ENCODE results near the gene ICAM4.

Gene ICAM4

DNA sequence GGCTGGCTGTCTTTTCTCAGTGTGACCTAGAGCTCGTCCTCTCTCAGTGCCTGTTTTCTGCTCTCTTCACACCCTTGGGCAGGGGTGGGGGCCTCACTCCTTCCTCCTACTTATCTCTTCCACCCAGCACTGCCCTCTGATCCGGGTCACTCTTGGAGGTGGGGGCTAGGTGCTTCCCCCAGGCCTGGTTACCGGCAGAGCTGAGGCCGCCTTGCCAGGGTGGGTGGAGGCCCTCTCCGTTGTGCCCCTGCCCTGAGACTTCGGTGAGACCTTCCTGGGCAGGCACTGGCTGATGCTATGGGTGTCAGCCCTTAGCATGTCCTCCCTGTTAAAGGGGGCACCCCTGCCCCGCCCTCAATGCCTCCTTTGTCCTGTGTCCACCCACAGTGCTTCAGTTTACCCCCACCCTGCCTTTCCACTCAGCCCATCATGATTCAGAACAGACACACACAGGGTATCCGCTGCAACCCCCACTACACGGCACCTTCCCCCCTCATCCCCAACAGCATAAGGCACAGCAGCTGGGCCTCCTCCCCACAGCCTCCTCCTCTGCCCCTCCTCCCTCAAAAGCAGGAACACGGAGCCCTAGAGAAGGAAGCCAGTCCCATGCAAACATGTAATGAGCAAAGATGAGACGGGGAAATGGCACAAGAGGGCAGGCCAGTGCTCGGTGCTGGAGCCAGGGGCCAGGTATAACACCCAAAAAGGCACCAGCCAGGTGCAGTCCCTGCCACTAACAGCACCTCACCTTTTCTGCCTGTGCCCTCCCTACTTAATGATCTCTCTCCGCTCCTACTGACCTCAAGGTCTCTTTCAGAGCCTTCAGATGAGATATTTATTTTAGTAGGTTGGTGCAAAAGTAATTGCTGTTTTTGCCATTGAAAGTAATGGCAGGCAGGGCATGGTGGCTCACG is 13.0 kb downstream of the ICAM4 start:
- H3K4me3 ChIP-seq (ENCODE audit: severe bottlenecking), result no peak overlapping the region
- H3K27me3 ChIP-seq (ENCODE audit: insufficient read depth, poor library complexity, severe bottlenecking), result no peaks in the 10 kb centered on the region
- no peak overlapping the region for H3K27ac ChIP-seq (ENCODE audit: poor library complexity, severe bottlenecking)
- H3K9me3 ChIP-seq (ENCODE audit: severe bottlenecking), result no peaks in the 10 kb centered on the region
- ATAC-seq (ENCODE audit: low read depth) (no peak), DNase-seq (ENCODE audit: low spot score) (no peak)
- TF ChIP-seq, protein P1, sequence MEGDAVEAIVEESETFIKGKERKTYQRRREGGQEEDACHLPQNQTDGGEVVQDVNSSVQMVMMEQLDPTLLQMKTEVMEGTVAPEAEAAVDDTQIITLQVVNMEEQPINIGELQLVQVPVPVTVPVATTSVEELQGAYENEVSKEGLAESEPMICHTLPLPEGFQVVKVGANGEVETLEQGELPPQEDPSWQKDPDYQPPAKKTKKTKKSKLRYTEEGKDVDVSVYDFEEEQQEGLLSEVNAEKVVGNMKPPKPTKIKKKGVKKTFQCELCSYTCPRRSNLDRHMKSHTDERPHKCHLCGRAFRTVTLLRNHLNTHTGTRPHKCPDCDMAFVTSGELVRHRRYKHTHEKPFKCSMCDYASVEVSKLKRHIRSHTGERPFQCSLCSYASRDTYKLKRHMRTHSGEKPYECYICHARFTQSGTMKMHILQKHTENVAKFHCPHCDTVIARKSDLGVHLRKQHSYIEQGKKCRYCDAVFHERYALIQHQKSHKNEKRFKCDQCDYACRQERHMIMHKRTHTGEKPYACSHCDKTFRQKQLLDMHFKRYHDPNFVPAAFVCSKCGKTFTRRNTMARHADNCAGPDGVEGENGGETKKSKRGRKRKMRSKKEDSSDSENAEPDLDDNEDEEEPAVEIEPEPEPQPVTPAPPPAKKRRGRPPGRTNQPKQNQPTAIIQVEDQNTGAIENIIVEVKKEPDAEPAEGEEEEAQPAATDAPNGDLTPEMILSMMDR (IDR thresholded peaks at IDR 0.05; ENCODE audit: poor library complexity, severe bottlenecking), result no peak
- H3K4me1 ChIP-seq (ENCODE audit: insufficient read depth, poor library complexity, severe bottlenecking), result peaks cover 9% of the 10 kb centered on the region
- H3K36me3 ChIP-seq (ENCODE audit: low read depth), result no peaks in the 10 kb centered on the region

DNA sequence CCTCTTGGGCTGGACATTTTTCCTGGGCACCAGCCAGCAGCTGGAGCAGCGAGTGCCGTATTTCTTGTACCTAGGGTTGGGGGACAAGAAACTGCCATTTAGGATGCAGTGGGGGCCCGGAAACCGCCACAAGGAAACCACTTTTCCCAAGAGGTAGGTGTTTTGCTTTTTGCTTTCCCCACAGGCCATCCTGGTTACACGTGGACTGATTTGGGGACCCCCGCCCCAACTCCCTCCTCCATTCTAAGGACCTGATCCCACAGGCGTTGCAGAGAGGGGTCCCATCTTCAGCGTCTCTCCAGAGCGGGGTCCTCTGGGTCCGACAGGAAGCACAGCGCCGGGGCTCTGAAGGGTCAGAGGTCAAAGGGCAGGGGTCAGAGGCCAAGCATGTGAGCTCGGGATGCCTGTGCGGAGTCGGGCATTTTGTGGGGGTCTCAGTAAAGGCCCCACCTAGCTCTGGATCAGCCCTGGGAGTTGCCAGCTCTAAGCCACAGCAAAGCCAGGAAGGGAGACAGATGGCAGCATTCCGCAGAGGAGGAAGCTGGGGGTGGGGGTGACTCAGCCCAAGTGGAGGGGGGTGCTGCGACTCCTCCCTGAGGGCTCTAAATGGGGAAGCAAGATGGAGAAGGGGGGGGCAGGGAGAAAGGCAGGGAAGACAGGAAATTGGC is 18.5 kb downstream of the ICAM4 start:
- ATAC-seq (ENCODE audit: low read depth) (0 out of 3 replicates have a peak, but pooled peaks have one; percentile 44), DNase-seq (ENCODE audit: low spot score) (peak; percentile 69)
- no peak overlapping the region for H3K27ac ChIP-seq (ENCODE audit: poor library complexity, severe bottlenecking)
- H3K4me1 ChIP-seq (ENCODE audit: insufficient read depth, poor library complexity, severe bottlenecking), result peaks cover 14% of the 10 kb centered on the region
- no peak overlapping the region for H3K4me3 ChIP-seq (ENCODE audit: severe bottlenecking)
- 0 out of 2 replicates have a peak, but pooled peaks cover 5% of the 10 kb centered on the region for H3K36me3 ChIP-seq (ENCODE audit: low read depth)
- no peaks in the 10 kb centered on the region for H3K9me3 ChIP-seq (ENCODE audit: severe bottlenecking)
- no peaks in the 10 kb centered on the region for H3K27me3 ChIP-seq (ENCODE audit: insufficient read depth, poor library complexity, severe bottlenecking)
- TF ChIP-seq, protein P1 (IDR thresholded peaks at IDR 0.05; ENCODE audit: poor library complexity, severe bottlenecking), result no peak

- Histone ChIP-seq H3K27ac (ENCODE audit: poor library complexity, severe bottlenecking) (no peak overlapping the region), H3K36me3 (ENCODE audit: low read depth) (0 out of 2 replicates have a peak, but pooled peaks cover 5% of the 10 kb centered on the region), H3K4me3 (ENCODE audit: severe bottlenecking) (no peak overlapping the region), H3K9me3 (ENCODE audit: severe bottlenecking) (no peaks in the 10 kb centered on the region), H3K27me3 (ENCODE audit: insufficient read depth, poor library complexity, severe bottlenecking) (no peaks in the 10 kb centered on the region), H3K4me1 (ENCODE audit: insufficient read depth, poor library complexity, severe bottlenecking) (peaks cover 14% of the 10 kb centered on the region)
- ATAC-seq (ENCODE audit: low read depth) (no peak), DNase-seq (ENCODE audit: low spot score) (no peak)
- TF ChIP-seq, protein P1 (IDR thresholded peaks at IDR 0.05; ENCODE audit: poor library complexity, severe bottlenecking), result no peak
Observed at GRCh38 chr19:10306327-10306726, 19.6 kb downstream of the ICAM4 start.

- DNase-seq (ENCODE audit: low spot score) (no peak), ATAC-seq (ENCODE audit: low read depth) (no peak)
- Histone ChIP-seq H3K27ac (ENCODE audit: poor library complexity, severe bottlenecking) (no peak within 1 kb of the TSS), H3K4me1 (ENCODE audit: insufficient read depth, poor library complexity, severe bottlenecking) (peaks cover 5% of the 10 kb centered on the region), H3K4me3 (ENCODE audit: severe bottlenecking) (no peak within 1 kb of the TSS), H3K9me3 (ENCODE audit: severe bottlenecking) (no peaks in the 10 kb centered on the region), H3K36me3 (ENCODE audit: low read depth) (peaks cover 14% of the 10 kb centered on the region), H3K27me3 (ENCODE audit: insufficient read depth, poor library complexity, severe bottlenecking) (no peaks in the 10 kb centered on the region)
- TF ChIP-seq, protein P1 (IDR thresholded peaks at IDR 0.05; ENCODE audit: poor library complexity, severe bottlenecking), result no peak
Observed at GRCh38 chr19:10309423-10309822, 22.7 kb downstream of the ICAM4 start, which contains the start of gene ZGLP1. ZGLP1 (minus strand) TSS chr19:10309815.

All from RWPE2 (cell line).